Measurements from ENCODE around the gene FNDC10.
"Not testable (repeated sequence)": the region's sequence is repeated elsewhere in the genome, so short reads cannot be mapped to it uniquely, and the experiment has no call there.

- TF ChIP-seq, protein P1, sequence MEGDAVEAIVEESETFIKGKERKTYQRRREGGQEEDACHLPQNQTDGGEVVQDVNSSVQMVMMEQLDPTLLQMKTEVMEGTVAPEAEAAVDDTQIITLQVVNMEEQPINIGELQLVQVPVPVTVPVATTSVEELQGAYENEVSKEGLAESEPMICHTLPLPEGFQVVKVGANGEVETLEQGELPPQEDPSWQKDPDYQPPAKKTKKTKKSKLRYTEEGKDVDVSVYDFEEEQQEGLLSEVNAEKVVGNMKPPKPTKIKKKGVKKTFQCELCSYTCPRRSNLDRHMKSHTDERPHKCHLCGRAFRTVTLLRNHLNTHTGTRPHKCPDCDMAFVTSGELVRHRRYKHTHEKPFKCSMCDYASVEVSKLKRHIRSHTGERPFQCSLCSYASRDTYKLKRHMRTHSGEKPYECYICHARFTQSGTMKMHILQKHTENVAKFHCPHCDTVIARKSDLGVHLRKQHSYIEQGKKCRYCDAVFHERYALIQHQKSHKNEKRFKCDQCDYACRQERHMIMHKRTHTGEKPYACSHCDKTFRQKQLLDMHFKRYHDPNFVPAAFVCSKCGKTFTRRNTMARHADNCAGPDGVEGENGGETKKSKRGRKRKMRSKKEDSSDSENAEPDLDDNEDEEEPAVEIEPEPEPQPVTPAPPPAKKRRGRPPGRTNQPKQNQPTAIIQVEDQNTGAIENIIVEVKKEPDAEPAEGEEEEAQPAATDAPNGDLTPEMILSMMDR (IDR thresholded peaks at IDR 0.05; ENCODE audit: insufficient read depth, low read length, poor library complexity, severe bottlenecking): not testable (repeated sequence)
- TF ChIP-seq EZH2phosphoT487 (conservative IDR thresholded peaks at IDR 0.05; ENCODE audit: low read length): not testable (repeated sequence)
Measured at GRCh38 chr1:1646326-1646725, 46.4 kb upstream of the FNDC10 start.
